ENCODE data around the gene ATP5F1E.
A peak's percentile ranks its signal among the peaks of the same experiment; 100 is the strongest.

ATP5F1E gene

GRCh38 chr20:59043698-59044097 is 11.6 kb upstream of the ATP5F1E start:
- TF ChIP-seq CTCF (conservative IDR thresholded peaks at IDR 0.05): no peak
- peak overlapping the region; percentile 85; the same call in 1 of the 2 replicates for H3K27ac ChIP-seq

DNA sequence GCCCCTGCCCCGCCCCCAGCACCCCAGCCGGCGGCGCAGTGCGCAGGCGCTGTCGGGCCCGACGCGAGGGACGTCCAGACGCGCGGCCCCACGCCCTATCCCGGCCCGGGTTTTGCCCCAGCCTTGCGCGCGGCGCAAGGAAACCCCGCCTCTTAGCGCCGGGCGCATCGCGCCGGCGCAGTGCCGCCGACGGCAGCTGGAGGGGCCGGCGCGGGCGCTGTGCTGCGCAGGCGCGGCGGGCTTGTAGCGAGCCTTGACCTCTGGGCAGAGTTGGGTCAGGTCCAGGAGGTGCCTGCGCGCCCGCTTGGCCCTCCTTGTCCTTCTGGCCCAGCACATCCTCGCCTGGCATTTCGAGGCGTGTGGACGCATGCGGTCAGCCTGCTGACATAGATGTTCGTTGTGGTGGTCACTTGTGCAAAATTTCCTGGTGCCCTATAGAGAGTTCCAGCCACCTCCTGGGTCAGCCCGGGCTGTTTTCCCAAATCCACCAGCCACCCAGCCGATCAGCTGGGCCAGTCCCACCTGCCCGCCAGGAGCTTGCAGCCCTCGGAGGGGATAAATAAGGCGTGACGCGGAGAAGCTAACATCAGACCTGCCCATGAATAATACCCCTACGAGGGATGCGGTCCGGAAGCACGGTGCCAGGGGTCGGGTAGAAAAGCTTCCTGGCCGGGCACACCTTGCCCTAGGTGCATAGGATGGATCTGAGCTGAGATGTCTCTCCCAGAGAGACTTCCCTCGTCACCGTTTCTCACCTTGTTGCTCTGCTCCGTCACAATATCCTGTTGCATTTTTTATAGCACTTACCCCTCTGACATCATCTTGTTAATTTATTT is 10.9 kb upstream of the ATP5F1E start:
- no peak for TF ChIP-seq CTCF (conservative IDR thresholded peaks at IDR 0.05)
- peak overlapping the region; percentile 85 for H3K27ac ChIP-seq

- peak within 1 kb of the TSS; percentile 85 for H3K27ac ChIP-seq
- no peak for TF ChIP-seq CTCF (conservative IDR thresholded peaks at IDR 0.05)
These were observed 10.1 kb upstream of the ATP5F1E start, which contains the start of gene PRELID3B for GRCh38 chr20:59042151-59042795. Gene PRELID3B (minus strand): TSS chr20:59042786. CDS start chr20:59042730, 56 bp downstream.

DNA sequence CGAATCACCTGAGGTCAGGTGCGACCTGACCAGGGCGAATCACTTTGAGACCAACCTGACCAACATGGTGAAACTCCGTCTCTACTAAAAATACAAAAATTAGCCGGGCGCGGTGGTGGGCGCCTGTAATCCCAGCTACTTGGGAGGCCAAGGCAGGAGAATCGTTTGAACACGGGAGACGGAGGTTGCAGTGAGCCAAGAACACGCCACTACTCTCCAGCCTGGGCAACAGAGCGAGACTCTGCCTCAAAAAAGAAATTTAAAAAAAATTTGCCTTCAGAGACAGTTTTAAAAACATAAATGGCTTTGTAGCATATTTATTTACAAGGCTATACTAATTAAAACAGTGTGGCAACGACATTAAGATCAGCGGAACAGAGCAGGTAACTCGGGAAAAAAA is 9.4 kb upstream of the ATP5F1E start:
- peak overlapping the region; percentile 85 for H3K27ac ChIP-seq

- TF ChIP-seq CTCF (conservative IDR thresholded peaks at IDR 0.05): no peak
- peak overlapping the region; percentile 85; the same call in 1 of the 2 replicates for H3K27ac ChIP-seq
These were observed 8.5 kb upstream of the ATP5F1E start for GRCh38 chr20:59040667-59041066.

DNA sequence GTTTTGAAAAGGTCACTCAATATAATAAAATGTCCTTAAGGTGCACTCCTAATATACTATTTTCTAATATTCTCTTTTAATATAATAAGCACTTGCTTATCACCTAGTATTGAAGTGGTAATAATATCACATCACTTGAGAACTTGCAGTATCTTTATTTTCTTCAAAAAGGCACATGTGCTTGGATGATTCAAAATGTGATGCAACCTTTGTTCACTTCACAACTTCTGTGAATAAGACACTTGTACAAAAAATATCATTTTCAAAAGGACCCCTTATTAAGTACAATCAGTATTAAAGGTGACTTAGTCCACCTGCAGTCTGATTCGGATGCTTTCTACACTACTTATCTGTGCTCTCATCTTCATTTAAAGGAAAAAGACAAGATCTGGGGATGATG is 7.1 kb upstream of the ATP5F1E start:
- TF ChIP-seq CTCF (conservative IDR thresholded peaks at IDR 0.05): no peak
- peak overlapping the region; percentile 25; the same call in 1 of the 2 replicates for H3K27ac ChIP-seq

- TF ChIP-seq CTCF (conservative IDR thresholded peaks at IDR 0.05): no peak
- H3K27ac ChIP-seq: no peak overlapping the region
These were observed 5.3 kb upstream of the ATP5F1E start for GRCh38 chr20:59037386-59037785.

- no peak for TF ChIP-seq CTCF (conservative IDR thresholded peaks at IDR 0.05)
- H3K27ac ChIP-seq: no peak overlapping the region
These were observed 3.2 kb upstream of the ATP5F1E start for GRCh38 chr20:59035381-59035780.
